Transverse colon (tissue), 4 donors: Measurements from ENCODE around the gene EIF2S2. TPM values are rescaled to one million over a fixed set of nuclear protein-coding genes. Genes with fewer than 3 reads are reported as not detected.

Experiments used
- DNase-seq: peaks from one replicate; pipeline ENCODE4 v3.0.0-alpha.2; 2019
- H3K27ac ChIP-seq, 4 donors: fragments of 200-600 bp; sonication (generic); 2 replicates each; pipeline ENCODE4 v1.5.1; 2016 to 2018; ENCODE audit warnings: inconsistent platforms in 4 of 4
- H3K27me3 ChIP-seq: fragments of 200-600 bp; sonication (generic); 2 replicates; pipeline ENCODE4 v1.5.1; 2017; ENCODE audit warnings: inconsistent platforms
- H3K36me3 ChIP-seq, 4 donors: fragments of 200-600 bp; sonication (generic); 2 replicates each; pipeline ENCODE4 v1.5.1; 2017 to 2019; ENCODE audit warnings: inconsistent platforms in 4 of 4
- H3K4me1 ChIP-seq, 4 donors: fragments of 200-600 bp; sonication (generic); 2 replicates each; pipeline ENCODE4 v1.5.1; 2017 to 2020; ENCODE audit warnings: inconsistent platforms in 4 of 4
- H3K4me3 ChIP-seq, 4 donors: fragments of 200-600 bp; sonication (generic); 1 replicate in 1 of 4; 2 replicates in 3 of 4; pipeline versions ENCODE4 v1.5.1 to v1.6.1; 2017 to 2019; ENCODE audit warnings: inconsistent platforms in 4 of 4
- H3K9me3 ChIP-seq, 2 donors: fragments of 200-600 bp; sonication (generic); 2 replicates each; pipeline ENCODE4 v1.5.1; 2017 to 2019; ENCODE audit warnings: inconsistent platforms in 2 of 2
- CTCF ChIP-seq, 5 experiments: fragments of 200-600 bp in 3 of 5; fragments of 450-650 bp in 2 of 5; sonication (generic) in 3 of 5; IDR thresholded peaks; 1 replicate in 2 of 5; 2 replicates in 3 of 5; pipeline ENCODE4 v1.5.1; 2016 to 2017; ENCODE audit warnings: antibody characterized with exemption in 5 of 5, inconsistent platforms in 3 of 5, mild to moderate bottlenecking in 2 of 5, moderate library complexity in 1 of 5
- EP300 ChIP-seq: sonication (generic); formaldehyde crosslinking; IDR thresholded peaks from one replicate; pipeline ENCODE4 v1.6.1; 2017; ENCODE audit warnings: antibody characterized with exemption, low read depth
- POLR2A ChIP-seq: fragments of 450-650 bp; IDR thresholded peaks from one replicate; pipeline ENCODE4 v1.6.1; 2016; ENCODE audit warnings: antibody characterized with exemption, mild to moderate bottlenecking, moderate library complexity
- POLR2AphosphoS5 ChIP-seq, 3 donors: sonication (generic); formaldehyde crosslinking; IDR thresholded peaks; one replicate each; pipeline ENCODE4 v1.6.1; 2016; ENCODE audit warnings: antibody characterized with exemption in 3 of 3
- WGBS, 2 donors: methylation state at CpG; one replicate each; pipeline ENCODE4 v1.1.5; 2018; ENCODE audit warnings: low coverage in 1 of 2; 5-methylcytosine and 5-hydroxymethylcytosine counted together
- in situ Hi-C, 4 donors: fragments of 200-750 bp; cut with MboI; loops; one replicate each; pipeline versions ENCODE4 v1.15.0 to v1.15.1; 2017; ENCODE audit warnings: low sequenced_read_pairs in 3 of 4, low pct_ligation_motif_present in 1 of 4, low pct_unique_long_range_greater_than_20kb in 1 of 4
- intact Hi-C: fragments of 100-400 bp; cut with DNase I; formaldehyde crosslinking; loops from one replicate; pipeline ENCODE4 v1.15.1; 2023; ENCODE audit warnings: low total_unique reads
- total RNA-seq, 4 donors: library from RNA; depleted of rRNA; stranded (reverse); fragments of >200 nt; gene quantifications; one replicate each; pipeline ENCODE4 v1.1.0, GENCODE V29; 2016

EIF2S2 gene
- total RNA-seq, 4 donors from 2014 or later = 15.3 to 42.1 (median 23.9) TPM

GRCh38 chr20:34049389-34049788 is 62.7 kb downstream of the EIF2S2 start:
- no peak for DNase-seq
- H3K36me3 ChIP-seq = no peaks in the 10 kb centered on the region
- H3K4me1 ChIP-seq = peaks cover 10 to 39% (median 16%) of the 10 kb centered on the region in 4 donors
- H3K27me3 ChIP-seq = no peaks in the 10 kb centered on the region
- TF ChIP-seq POLR2AphosphoS5 (IDR thresholded peaks at IDR 0.05) (no peak), POLR2A (no peak), CTCF (IDR thresholded peaks at IDR 0.05) (no peak), EP300 (no peak)
- no peaks in the 10 kb centered on the region for H3K9me3 ChIP-seq
- intact Hi-C loops (no loop called here), in situ Hi-C loops (no loop called here)
- WGBS, 2 donors = 87 to 91% methylated on average over 1 of the region's 1 CpG
- no peak overlapping the region for H3K27ac ChIP-seq
- no peak overlapping the region for H3K4me3 ChIP-seq

GRCh38 chr20:34047917-34048316 is 64.1 kb downstream of the EIF2S2 start:
- intact Hi-C loops (no loop called here), in situ Hi-C loops (no loop called here)
- no peaks in the 10 kb centered on the region for H3K9me3 ChIP-seq
- no peak for DNase-seq
- peaks cover 10 to 46% (median 16%) of the 10 kb centered on the region in 4 donors for H3K4me1 ChIP-seq
- H3K36me3 ChIP-seq = no peaks in the 10 kb centered on the region
- H3K27ac ChIP-seq = no peak overlapping the region
- 73% methylated on average over 4 of the region's 4 CpGs; no CpG with 5 or more reads in 1 of the 2 donors for WGBS, 2 donors
- no peak overlapping the region for H3K4me3 ChIP-seq
- H3K27me3 ChIP-seq = no peaks in the 10 kb centered on the region
- TF ChIP-seq POLR2A = no peak
- TF ChIP-seq EP300 = no peak
- TF ChIP-seq POLR2AphosphoS5 (IDR thresholded peaks at IDR 0.05) = no peak
- TF ChIP-seq CTCF (IDR thresholded peaks at IDR 0.05) = no peak

- Histone ChIP-seq H3K4me1 (peaks cover 10 to 46% (median 15%) of the 10 kb centered on the region in 4 donors), H3K36me3 (no peaks in the 10 kb centered on the region), H3K27me3 (no peaks in the 10 kb centered on the region), H3K9me3 (no peaks in the 10 kb centered on the region), H3K27ac (no peak overlapping the region), H3K4me3 (no peak overlapping the region)
- TF ChIP-seq POLR2A (no peak), CTCF (IDR thresholded peaks at IDR 0.05) (no peak), POLR2AphosphoS5 (IDR thresholded peaks at IDR 0.05) (no peak), EP300 (no peak)
- 96 to 100% methylated on average over 5 to 7 of the region's 7 CpGs for WGBS, 2 donors
- in situ Hi-C loops = no loop called here
- intact Hi-C loops = no loop called here
- DNase-seq = no peak
Measured at GRCh38 chr20:34047010-34047687, 64.9 kb downstream of the EIF2S2 start.

- TF ChIP-seq CTCF (IDR thresholded peaks at IDR 0.05) = no peak
- no peak for TF ChIP-seq POLR2AphosphoS5 (IDR thresholded peaks at IDR 0.05)
- TF ChIP-seq POLR2A = no peak
- no peak for TF ChIP-seq EP300
- intact Hi-C loops = no loop called here
- Histone ChIP-seq H3K36me3 (no peaks in the 10 kb centered on the region), H3K27ac (no peak overlapping the region), H3K4me1 (peaks cover 10 to 44% (median 13%) of the 10 kb centered on the region in 4 donors), H3K4me3 (no peak overlapping the region), H3K27me3 (no peaks in the 10 kb centered on the region), H3K9me3 (no peaks in the 10 kb centered on the region)
- DNase-seq = no peak
- 72 to 94% methylated on average over 5 of the region's 5 CpGs for WGBS, 2 donors
- in situ Hi-C loops = no loop called here
Measured at GRCh38 chr20:34045930-34046725, 65.9 kb downstream of the EIF2S2 start.
